MCF 10A (cell line): ENCODE results near the gene WDR5. TPM values are rescaled to one million over a fixed set of nuclear protein-coding genes. Genes with fewer than 3 reads are reported as not detected.

Experiments used
- BruUV-seq: library from RNA; stranded (reverse); fragments of 400-500 nt; replicated peaks from 2 replicates; lab custom pipeline; 2021; lab: Mats Ljungman, UMichigan
- CTCF ChIA-PET: fragments of 300-600 bp; sonication (Branson Sonifier 250); formaldehyde crosslinking; extraction: SDS; loops from one replicate; lab custom pipeline; 2021; ENCODE audit warnings: antibody characterized with exemption, inconsistent platforms; lab: Yijun Ruan, JAX
- POLR2A ChIA-PET: fragments of 300-600, 350-650 bp; sonication (Branson Sonifier 250); formaldehyde crosslinking; extraction: SDS; loops from one replicate; lab custom pipeline; 2020; ENCODE audit warnings: antibody characterized with exemption, inconsistent platforms; lab: Yijun Ruan, JAX
- DNase-seq: peaks from one replicate; pipeline ENCODE4 v3.0.0-alpha.2; 2018; ENCODE audit not compliant: unreplicated experiment
- H3K27ac Mint-ChIP-seq: one replicate; pipeline ENCODE4 v1.8.0; 2022; ENCODE audit warnings: mild to moderate bottlenecking, low read depth, mixed read lengths; ENCODE audit not compliant: unreplicated experiment
- H3K27me3 Mint-ChIP-seq: one replicate; pipeline ENCODE4 v1.8.0; 2022; ENCODE audit warnings: mixed read lengths; ENCODE audit not compliant: insufficient read depth, unreplicated experiment
- H3K36me3 Mint-ChIP-seq: one replicate; pipeline ENCODE4 v1.8.0; 2022; ENCODE audit warnings: mild to moderate bottlenecking, moderate library complexity, mixed read lengths; ENCODE audit not compliant: insufficient read depth, unreplicated experiment
- H3K4me1 Mint-ChIP-seq: one replicate; pipeline ENCODE4 v1.8.0; 2022; ENCODE audit warnings: mixed read lengths; ENCODE audit not compliant: insufficient read depth, unreplicated experiment
- H3K4me3 Mint-ChIP-seq: one replicate; pipeline ENCODE4 v1.8.0; 2022; ENCODE audit warnings: mild to moderate bottlenecking, moderate library complexity, mixed read lengths; ENCODE audit not compliant: unreplicated experiment
- H3K9me3 Mint-ChIP-seq: one replicate; pipeline ENCODE4 v1.8.0; 2022; ENCODE audit warnings: mixed read lengths; ENCODE audit not compliant: unreplicated experiment
- CTCF ChIP-seq: fragments of 200-600 bp; IDR thresholded peaks from one replicate; pipeline ENCODE4 v1.8.0; 2022; ENCODE audit warnings: antibody characterized with exemption, mild to moderate bottlenecking; ENCODE audit not compliant: unreplicated experiment
- intact Hi-C: fragments of 100-400 bp; cut with micrococcal nuclease; formaldehyde crosslinking; loops from 2 replicates; pipeline ENCODE4 v1.14.1; 2022
- total RNA-seq: library from RNA; stranded (reverse); gene quantifications from 2 replicates; pipeline ENCODE4 v1.2.3, GENCODE V29; 2022

The WDR5 gene
- total RNA-seq, 1 experiment from 2014 or later = 43.8 TPM

GRCh38 chr9:134178394-134178767, 42.5 kb downstream of the WDR5 start:
- no TSS peak for BruUV-seq
- intact Hi-C loops = loop anchor here (5.0 to 10.0 kb wide), 2 partner anchors 149 to 466 kb away; partner anchors contain the start of genes COL5A1 and RXRA
- Mint-ChIP-seq H3K27me3 (peaks cover 54% of the 10 kb centered on the region), H3K4me3 (no peak overlapping the region), H3K9me3 (peaks cover 9% of the 10 kb centered on the region), H3K36me3 (no peaks in the 10 kb centered on the region), H3K4me1 (no peaks in the 10 kb centered on the region), H3K27ac (no peak overlapping the region)
- no peak for DNase-seq
- CTCF ChIA-PET = interaction anchor here (0.7 to 1.0 kb wide), 2 partner anchors 8 to 157 kb away, joined by 3 read pairs; no protein-coding TSS in a partner anchor
- POLR2A ChIA-PET = no interaction called here
- TF ChIP-seq CTCF = no peak

- Mint-ChIP-seq H3K9me3 (peaks cover 9% of the 10 kb centered on the region), H3K36me3 (no peaks in the 10 kb centered on the region), H3K4me3 (no peak overlapping the region), H3K4me1 (no peaks in the 10 kb centered on the region), H3K27me3 (peaks cover 54% of the 10 kb centered on the region), H3K27ac (no peak overlapping the region)
- no peak for DNase-seq
- intact Hi-C loops = loop anchor here (5.0 to 10.0 kb wide), 2 partner anchors 148 to 466 kb away; partner anchors contain the start of genes COL5A1 and RXRA
- CTCF ChIA-PET = interaction anchor here (0.6 to 1.0 kb wide), 3 partner anchors 9 to 156 kb away, joined by 3 read pairs; no protein-coding TSS in a partner anchor
- no peak for TF ChIP-seq CTCF
- POLR2A ChIA-PET = interaction anchor here (0.7 kb wide), 1 partner anchor 861 kb away, joined by 3 read pairs; no protein-coding TSS in a partner anchor
- no TSS peak for BruUV-seq
These were observed 43.1 kb downstream of the WDR5 start for GRCh38 chr9:134178768-134179551.

- Mint-ChIP-seq H3K27me3 (peaks cover 54% of the 10 kb centered on the region), H3K36me3 (no peaks in the 10 kb centered on the region), H3K4me1 (no peaks in the 10 kb centered on the region), H3K9me3 (peaks cover 9% of the 10 kb centered on the region), H3K27ac (no peak overlapping the region), H3K4me3 (no peak overlapping the region)
- ChIA-PET POLR2A (interaction anchor here (0.7 kb wide), 1 partner anchor 861 kb away, joined by 3 read pairs; no protein-coding TSS in a partner anchor), CTCF (interaction anchor here (0.6 to 1.0 kb wide), 2 partner anchors 9 to 11 kb away, joined by 3 read pairs; no protein-coding TSS in a partner anchor)
- intact Hi-C loops = loop anchor here (5.0 to 10.0 kb wide), 2 partner anchors 148 to 465 kb away; partner anchors contain the start of genes COL5A1 and RXRA
- no peak for DNase-seq
- BruUV-seq = no TSS peak
- TF ChIP-seq CTCF = no peak
These were observed 43.7 kb downstream of the WDR5 start for GRCh38 chr9:134179595-134179917.
